ENCODE results near the gene ZNF451. TPM values are rescaled to one million over a fixed set of nuclear protein-coding genes. Genes with fewer than 3 reads are reported as not detected.
"Not testable (repeated sequence)": the region's sequence is repeated elsewhere in the genome, so short reads cannot be mapped to it uniquely, and the experiment has no call there.

The ZNF451 gene, protein sequence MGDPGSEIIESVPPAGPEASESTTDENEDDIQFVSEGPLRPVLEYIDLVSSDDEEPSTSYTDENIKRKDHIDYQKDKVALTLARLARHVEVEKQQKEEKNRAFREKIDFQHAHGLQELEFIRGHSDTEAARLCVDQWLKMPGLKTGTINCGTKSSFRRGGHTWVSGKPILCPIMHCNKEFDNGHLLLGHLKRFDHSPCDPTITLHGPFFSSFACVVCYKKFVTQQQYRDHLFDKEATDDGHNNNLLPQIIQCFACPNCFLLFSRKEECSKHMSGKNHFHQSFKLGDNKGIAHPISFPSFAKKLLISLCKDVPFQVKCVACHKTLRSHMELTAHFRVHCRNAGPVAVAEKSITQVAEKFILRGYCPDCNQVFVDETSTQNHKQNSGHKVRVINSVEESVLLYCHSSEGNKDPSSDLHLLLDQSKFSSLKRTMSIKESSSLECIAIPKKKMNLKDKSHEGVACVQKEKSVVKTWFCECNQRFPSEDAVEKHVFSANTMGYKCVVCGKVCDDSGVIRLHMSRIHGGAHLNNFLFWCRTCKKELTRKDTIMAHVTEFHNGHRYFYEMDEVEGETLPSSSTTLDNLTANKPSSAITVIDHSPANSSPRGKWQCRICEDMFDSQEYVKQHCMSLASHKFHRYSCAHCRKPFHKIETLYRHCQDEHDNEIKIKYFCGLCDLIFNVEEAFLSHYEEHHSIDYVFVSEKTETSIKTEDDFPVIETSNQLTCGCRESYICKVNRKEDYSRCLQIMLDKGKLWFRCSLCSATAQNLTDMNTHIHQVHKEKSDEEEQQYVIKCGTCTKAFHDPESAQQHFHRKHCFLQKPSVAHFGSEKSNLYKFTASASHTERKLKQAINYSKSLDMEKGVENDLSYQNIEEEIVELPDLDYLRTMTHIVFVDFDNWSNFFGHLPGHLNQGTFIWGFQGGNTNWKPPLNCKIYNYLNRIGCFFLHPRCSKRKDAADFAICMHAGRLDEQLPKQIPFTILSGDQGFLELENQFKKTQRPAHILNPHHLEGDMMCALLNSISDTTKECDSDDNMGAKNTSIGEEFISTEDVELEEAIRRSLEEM
- total RNA-seq, result 23.7 TPM
- long read RNA-seq, full-length matches to known transcripts, result 19 of 32 reads
- long read RNA-seq, partial matches to known transcripts, result 4 of 32 reads
- long read RNA-seq, other reads (novel, unspliced or antisense), result 9 of 32 reads

DNA sequence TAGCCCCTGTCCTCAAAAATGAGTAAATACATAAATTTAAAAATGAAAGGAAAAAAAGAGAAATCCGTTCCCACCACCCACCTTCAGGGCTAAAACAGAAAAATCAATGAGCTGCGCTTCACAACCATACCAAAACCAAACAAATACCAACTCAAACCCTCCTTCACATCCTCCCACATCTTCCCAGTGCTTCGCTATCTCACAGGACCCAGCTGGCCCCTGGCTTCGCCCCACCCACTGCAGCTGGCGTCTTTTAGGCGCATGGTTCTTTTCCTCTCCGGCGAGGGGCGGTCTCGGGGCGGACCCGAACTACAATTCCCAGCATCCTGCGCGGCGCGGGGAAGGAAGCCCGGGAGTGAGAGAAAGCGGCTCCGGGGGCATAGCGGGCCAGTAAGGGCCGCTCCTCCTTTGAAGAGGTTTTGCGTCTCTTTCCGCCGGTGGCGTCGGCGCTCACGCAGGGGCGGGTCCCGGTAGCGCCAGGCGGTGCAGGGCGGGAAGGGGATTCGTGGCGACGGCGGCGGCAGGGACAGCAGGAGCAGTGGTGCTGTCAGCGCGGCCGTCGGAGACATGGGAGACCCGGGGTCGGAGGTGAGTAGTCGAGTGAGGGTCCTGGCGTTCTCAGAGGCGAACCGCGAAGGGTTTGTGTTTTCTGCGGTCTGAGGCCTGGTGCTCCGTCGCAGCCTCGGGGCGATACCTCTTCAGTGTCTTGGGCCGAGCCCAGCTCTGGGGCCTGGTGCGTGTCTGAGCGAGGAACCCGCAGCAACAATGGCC lies at the start of gene ZNF451:
Gene ZNF451 (plus strand): TSS at position 502 of the 771 bp plus-strand sequence. CDS start 66 bp downstream, at position 568.
- DNase-seq, result peak; percentile 98
- ATAC-seq, result peak; percentile 99
- intact Hi-C loops (cut with micrococcal nuclease), result no loop called here

DNA sequence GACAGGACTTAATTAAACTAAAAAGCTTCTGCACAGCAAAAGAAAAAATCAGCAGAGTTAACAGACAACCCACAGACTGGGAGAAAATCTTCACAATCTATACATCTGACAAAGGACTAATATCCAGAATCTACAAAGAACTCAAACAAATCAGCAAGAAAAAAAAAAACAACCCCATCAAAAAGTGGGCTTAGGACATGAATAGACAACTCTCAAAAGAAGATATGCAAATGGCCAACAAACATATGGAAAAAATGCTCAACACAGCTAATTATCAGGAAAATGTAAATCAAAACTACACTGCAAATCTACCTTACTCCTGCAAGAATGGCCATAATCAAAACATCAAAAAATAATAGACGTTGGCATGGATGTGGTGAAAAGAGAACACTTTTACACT lies 45.9 kb upstream of the ZNF451 start:
- ATAC-seq; intact Hi-C loops (cut with micrococcal nuclease); DNase-seq: not testable (repeated sequence)

- intact Hi-C loops (cut with micrococcal nuclease), result no loop called here
Observed at GRCh38 chr6:57044568-57044967, 45.4 kb upstream of the ZNF451 start.

DNA sequence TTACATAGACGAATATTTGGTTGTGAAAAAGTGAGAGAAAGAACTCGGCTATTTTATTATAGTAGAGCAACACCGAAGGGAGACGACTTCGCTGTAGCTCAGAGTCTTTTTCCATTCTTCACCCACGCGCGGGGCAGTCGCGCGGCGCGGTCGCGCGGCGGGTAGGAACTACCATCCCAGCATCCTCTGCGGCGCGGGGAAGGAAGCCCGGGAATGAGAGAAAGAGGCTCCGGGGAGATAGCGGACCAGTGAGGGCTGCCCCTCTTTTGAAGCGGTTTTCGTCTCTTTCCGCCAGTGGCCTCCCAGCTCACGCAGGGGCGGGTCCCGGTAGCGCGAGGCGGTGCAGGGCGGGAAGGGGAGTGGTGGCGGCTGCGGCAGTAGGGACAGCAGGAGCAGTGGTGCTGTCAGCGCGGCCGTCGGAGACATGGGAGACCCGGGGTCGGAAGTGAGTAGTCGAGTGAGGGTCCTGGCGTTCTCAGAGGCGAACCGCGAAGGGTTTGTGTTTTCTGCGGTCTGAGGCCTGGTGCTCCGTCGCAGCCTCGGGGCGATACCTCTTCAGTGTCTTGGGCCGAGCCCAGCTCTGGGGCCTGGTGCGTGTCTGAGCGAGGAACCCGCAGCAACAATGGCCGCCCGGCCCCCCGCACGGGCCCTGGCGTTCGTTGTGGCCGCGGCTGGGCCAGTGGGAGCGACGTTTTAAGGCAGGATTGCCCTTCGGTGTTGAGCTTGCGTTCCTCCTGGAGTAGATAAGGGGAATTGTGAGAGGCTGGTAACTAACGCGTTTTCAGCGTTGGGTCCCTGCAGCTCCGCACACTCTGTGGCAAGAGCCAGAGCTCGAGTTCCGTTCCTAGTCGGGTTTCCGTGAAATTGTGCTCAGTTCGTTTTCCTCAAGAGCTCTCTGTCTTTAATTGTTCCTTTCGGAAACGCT lies 43.4 kb upstream of the ZNF451 start, which contains the start of gene KIAA1586:
Gene KIAA1586 (plus strand): TSS at position 362 of the 925 bp plus-strand sequence. CDS start 63 bp downstream, at position 425.
- ATAC-seq (peak; percentile 100), DNase-seq (peak; percentile 93)
- intact Hi-C loops (cut with micrococcal nuclease), result not testable (repeated sequence)

More at GRCh38 chr6:57044568-57044967, 45.4 kb upstream of the ZNF451 start:
- ATAC-seq (no peak), DNase-seq (no peak)

DNA sequence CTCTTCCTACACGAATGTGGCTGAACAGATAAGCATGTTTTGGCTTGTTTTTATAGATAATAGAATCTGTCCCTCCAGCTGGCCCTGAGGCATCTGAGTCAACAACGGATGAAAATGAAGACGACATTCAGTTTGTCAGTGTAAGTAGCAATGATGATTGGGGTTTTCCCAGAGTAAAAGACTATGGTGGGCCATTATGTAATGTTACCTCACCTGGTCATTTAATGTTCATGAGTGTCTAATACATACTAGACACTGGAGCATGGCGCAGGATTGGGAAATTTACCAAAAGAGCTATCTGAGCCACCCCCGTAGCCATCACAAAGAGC lies 42.8 kb upstream of the ZNF451 start:
- DNase-seq; intact Hi-C loops (cut with micrococcal nuclease); ATAC-seq: not testable (repeated sequence)

DNA sequence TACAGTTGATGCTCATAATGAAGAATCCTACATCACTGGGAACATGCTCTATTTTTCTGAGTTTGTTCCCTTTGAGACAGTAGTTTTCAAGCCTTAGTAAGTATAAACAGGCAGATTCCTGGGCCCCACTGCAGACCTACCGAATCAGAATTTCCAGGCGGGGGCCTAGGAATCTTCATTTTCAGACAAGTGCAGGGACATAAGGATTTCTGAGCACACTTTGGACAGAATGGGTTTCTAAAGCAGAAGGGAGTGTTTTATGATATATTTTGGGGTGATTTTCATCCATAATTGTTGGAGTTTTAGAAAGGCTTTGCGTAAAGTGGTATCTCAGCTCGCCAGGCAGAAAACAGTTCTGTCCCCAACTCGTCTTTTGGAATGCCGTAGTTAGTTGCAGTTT lies 42.1 kb upstream of the ZNF451 start:
- ATAC-seq; DNase-seq; intact Hi-C loops (cut with micrococcal nuclease): not testable (repeated sequence)

DNA sequence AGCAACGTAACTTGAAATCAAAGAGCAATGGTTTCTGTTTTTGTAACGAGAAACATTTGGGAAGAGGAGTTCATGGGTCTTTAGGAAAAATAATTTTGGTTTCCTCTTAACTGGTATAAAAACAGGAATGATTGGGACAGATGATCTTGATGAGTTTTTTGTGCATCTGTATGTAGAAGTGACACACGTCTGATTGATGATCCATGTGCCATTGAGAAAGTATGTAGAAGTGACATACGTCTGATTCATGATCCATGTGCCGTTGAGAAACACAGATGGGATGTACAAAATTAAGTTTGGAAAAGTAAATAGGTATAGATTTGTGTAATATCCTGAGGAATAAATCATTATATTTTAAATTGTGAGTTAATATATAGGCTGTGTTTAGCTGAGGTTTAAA lies 41.4 kb upstream of the ZNF451 start:
- intact Hi-C loops (cut with micrococcal nuclease), result no loop called here
- ATAC-seq, result no peak

DNA sequence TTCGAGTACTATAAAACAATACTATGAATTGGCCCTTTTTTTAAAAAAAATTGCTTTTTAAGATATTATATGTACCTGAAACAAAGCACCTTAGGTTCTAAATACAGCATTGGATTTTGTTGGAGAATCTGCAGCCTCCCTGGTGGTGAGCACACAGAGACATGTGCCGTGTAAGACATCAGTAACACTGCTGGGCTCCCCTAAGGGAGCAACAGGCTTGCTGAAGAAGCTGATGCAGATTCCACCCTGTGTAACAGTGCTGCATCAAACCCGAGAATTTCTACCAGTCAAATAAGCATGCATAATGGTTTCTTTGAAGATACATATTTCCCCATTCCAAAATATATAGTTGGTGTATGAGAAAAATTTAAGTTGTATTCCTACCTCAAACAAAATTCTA lies 26.1 kb upstream of the ZNF451 start:
- ATAC-seq (no peak), DNase-seq (no peak)
- intact Hi-C loops (cut with micrococcal nuclease), result no loop called here

More for the DNA sequence above, 41.4 kb upstream of the ZNF451 start:
- no peak for DNase-seq

DNA sequence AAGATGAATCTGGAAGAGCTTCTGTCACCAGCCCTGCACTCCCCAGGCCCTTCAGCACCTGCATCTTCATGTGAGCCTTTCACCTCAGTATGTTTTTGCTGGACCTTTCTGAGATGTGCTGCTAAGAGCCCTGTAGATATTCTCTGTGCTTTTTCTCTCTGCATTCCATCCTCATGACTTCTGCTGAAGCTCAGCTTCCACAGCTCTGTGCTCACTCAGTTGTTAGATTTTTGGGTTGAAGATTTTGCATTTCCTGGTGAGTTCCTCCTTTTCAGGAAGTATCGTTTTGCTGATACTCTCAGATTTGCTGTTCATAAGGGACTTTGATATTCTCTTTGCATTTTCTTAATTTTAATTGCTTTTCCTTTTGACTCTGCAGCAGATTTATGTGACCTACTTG lies 25.2 kb upstream of the ZNF451 start:
- no peak for DNase-seq
- intact Hi-C loops (cut with micrococcal nuclease), result no loop called here
- no peak for ATAC-seq

GRCh38 chr6:57068061-57068460 lies 21.9 kb upstream of the ZNF451 start:
- intact Hi-C loops (cut with micrococcal nuclease), result no loop called here
- no peak for ATAC-seq
- DNase-seq, result no peak

GRCh38 chr6:57069228-57069627 lies 20.8 kb upstream of the ZNF451 start:
- no peak for ATAC-seq

DNA sequence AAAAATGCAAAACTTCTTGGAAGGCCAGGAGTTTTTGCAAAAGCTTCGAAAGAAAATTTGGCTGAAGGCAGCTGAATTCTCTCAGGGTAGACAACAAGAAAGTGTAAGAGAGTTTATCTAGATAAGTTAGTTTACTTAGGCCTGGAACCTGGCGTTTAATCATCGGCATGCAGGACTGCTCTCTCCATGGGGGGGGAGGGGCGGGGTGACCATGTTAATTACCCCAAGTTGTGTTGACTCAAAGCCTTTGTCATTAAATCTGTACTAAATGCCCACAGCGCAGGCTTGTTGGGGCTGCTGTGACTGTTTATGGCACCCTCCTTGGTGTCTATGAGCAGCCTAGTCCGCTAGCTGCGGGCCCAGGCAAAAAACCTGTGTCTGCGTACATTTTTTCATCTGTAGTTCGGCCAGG lies 20.1 kb upstream of the ZNF451 start:
- DNase-seq, result no peak
- intact Hi-C loops (cut with micrococcal nuclease), result no loop called here
- ATAC-seq, result no peak

More at GRCh38 chr6:57069228-57069627, 20.8 kb upstream of the ZNF451 start:
- DNase-seq, result no peak
- intact Hi-C loops (cut with micrococcal nuclease), result no loop called here

GRCh38 chr6:57072108-57072507 lies 17.9 kb upstream of the ZNF451 start:
- DNase-seq (no peak), ATAC-seq (no peak)
- intact Hi-C loops (cut with micrococcal nuclease), result no loop called here

DNA sequence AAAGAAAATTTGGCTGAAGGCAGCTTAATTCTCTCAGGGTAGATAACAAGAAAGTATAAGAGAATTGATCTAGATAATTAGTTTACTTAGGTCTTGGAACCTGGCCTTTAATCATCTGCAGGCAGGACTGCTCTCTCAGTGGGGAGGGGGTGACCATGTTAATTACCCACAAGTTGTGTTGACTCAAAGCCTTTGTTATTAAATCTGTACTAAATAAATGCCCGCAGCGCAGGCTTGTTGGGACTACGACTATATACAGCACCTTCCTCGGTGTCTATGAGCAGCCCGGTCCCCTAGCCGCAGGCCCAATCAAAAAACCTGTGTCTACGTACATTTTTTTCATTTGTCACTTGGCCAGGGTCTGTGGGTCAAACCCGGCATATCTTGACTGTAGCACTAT lies 15.6 kb upstream of the ZNF451 start:
- intact Hi-C loops (cut with micrococcal nuclease), result no loop called here
- no peak for DNase-seq
- no peak for ATAC-seq

DNA sequence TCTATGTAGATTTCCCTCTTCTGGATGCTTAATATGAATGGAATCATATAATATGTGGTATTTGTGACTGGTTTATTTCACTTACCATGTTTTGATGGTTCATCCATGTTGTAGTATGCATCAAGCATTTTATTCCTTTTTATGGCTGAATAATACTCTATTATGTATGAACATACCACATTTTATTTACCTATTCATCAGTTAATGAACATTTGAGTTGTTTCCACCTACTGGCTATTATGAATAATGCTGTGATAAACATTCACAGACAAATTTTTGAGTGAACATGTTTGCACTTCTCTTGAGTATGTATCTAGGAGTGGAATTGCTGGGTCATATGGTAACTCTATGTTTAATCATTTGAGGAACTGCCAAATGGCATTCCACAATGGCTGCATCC lies 14.9 kb upstream of the ZNF451 start:
- intact Hi-C loops (cut with micrococcal nuclease), result no loop called here
- ATAC-seq, result no peak
- no peak for DNase-seq

- ATAC-seq, result no peak
- intact Hi-C loops (cut with micrococcal nuclease), result no loop called here
Observed at GRCh38 chr6:57078531-57079207, 11.3 kb upstream of the ZNF451 start.

GRCh38 chr6:57085471-57085870 lies 4.5 kb upstream of the ZNF451 start:
- intact Hi-C loops (cut with micrococcal nuclease), result no loop called here
- DNase-seq, result no peak
- ATAC-seq, result no peak

More at GRCh38 chr6:57078531-57079207, 11.3 kb upstream of the ZNF451 start:
- DNase-seq, result no peak
